GM23248 (cell line): ENCODE data around the gene ANO6.

Source experiments
- EZH2 ChIP-seq: fragments of 200-600 bp; sonication (generic); IDR thresholded peaks from 2 replicates; pipeline ENCODE4 v1.6.1; 2018; ENCODE audit warnings: antibody characterized with exemption, mild to moderate bottlenecking; ENCODE audit not compliant: insufficient read depth, poor library complexity, severe bottlenecking
- EZH2phosphoT487 ChIP-seq: fragments of 200-600 bp; sonication (generic); IDR thresholded peaks from 2 replicates; pipeline ENCODE4 v1.6.1; 2018; ENCODE audit warnings: antibody characterized with exemption, moderate library complexity, mild to moderate bottlenecking, low read depth; ENCODE audit not compliant: insufficient read depth

- no peak for TF ChIP-seq EZH2
- TF ChIP-seq EZH2phosphoT487 = no peak
These were observed 88.0 kb downstream of the ANO6 start for GRCh38 chr12:45303945-45304344.
